A549 (cell line): ENCODE measurements around the gene FBXO24. TPM values are rescaled to one million over a fixed set of nuclear protein-coding genes. Genes with fewer than 3 reads are reported as not detected.

ENCODE experiments used
- ATAC-seq, 2 experiments: fragments of 200-7000 bp in 1 of 2; fragments of >200 bp in 1 of 2; cut with Nextera tagmentation in 1 of 2; cut with Tn5 transposase in 1 of 2; 3 replicates each; pipeline versions ENCODE4 v1.8.0 to v1.9.1; 2018 to 2020; ENCODE audit warnings: mild to moderate bottlenecking in 1 of 2, moderate library complexity in 1 of 2
- CTCF ChIA-PET: fragments of 300-600 bp; sonication (Branson Sonifier 250); formaldehyde crosslinking; extraction: SDS; loops from one replicate; lab custom pipeline; 2021; ENCODE audit warnings: antibody characterized with exemption, inconsistent platforms; lab: Yijun Ruan, JAX
- POLR2A ChIA-PET: fragments of 350-600 bp; formaldehyde crosslinking; extraction: SDS; loops from one replicate; lab custom pipeline; 2021; ENCODE audit warnings: antibody characterized with exemption, inconsistent platforms; lab: Yijun Ruan, JAX
- DNase-seq, 2 experiments: peaks; one replicate each; pipeline versions ENCODE4 v3.0.0 to v3.0.0-alpha.2; 2011 to 2016; ENCODE audit warnings: low read depth in 1 of 2, low spot score in 1 of 2
- FAIRE-seq: peaks from 2 replicates; lab custom pipeline; 2011; peaks lifted over from hg19 to GRCh38; lab: Jason Lieb, UNC
- H3K27ac ChIP-seq, 2 experiments: fragments of >200 bp; sonication (Bioruptor Twin); formaldehyde crosslinking; 3 replicates each; pipeline ENCODE4 v1.5.1; 2016 to 2017
- H3K4me1 ChIP-seq: fragments of >200 bp; sonication (Bioruptor Twin); formaldehyde crosslinking; 3 replicates; pipeline ENCODE4 v1.6.1; 2016
- H3K4me2 ChIP-seq: fragments of >200 bp; sonication (Bioruptor Twin); formaldehyde crosslinking; 3 replicates; pipeline ENCODE4 v1.6.1; 2016
- H3K4me3 ChIP-seq: fragments of >200 bp; sonication (Bioruptor Twin); formaldehyde crosslinking; 3 replicates; pipeline ENCODE4 v1.5.1; 2016
- H3K9me3 ChIP-seq: fragments of >200 bp; sonication (Bioruptor Twin); formaldehyde crosslinking; 3 replicates; pipeline ENCODE4 v1.6.1; 2016
- CHD2 ChIP-seq: fragments of 150-350 bp; IDR thresholded peaks from 2 replicates; pipeline ENCODE4 v1.6.1; 2014; ENCODE audit warnings: low read length; ENCODE audit not compliant: partially characterized antibody
- CHD4 ChIP-seq: fragments of 200-600 bp; sonication (generic); IDR thresholded peaks from 2 replicates; pipeline ENCODE4 v1.6.1; 2016; ENCODE audit warnings: antibody characterized with exemption, mild to moderate bottlenecking, borderline replicate concordance
- EP300 ChIP-seq, 2 experiments: fragments of >200 bp; sonication (Bioruptor Twin); formaldehyde crosslinking; IDR thresholded peaks; 2 replicates in 1 of 2; 3 replicates in 1 of 2; pipeline ENCODE4 v1.6.1; 2016 to 2017
- FOSL2 ChIP-seq, 2 experiments: fragments of 450-650 bp in 1 of 2; fragments of >200 bp in 1 of 2; sonication (Bioruptor Twin) in 1 of 2; formaldehyde crosslinking; IDR thresholded peaks; 2 replicates each; pipeline versions ENCODE4 v1.5.0 to v1.6.1; 2016 to 2020; ENCODE audit warnings: mild to moderate bottlenecking in 1 of 2, moderate library complexity in 1 of 2
- FOXS1 ChIP-seq: fragments of 250-450 bp; sonication (Bioruptor Pico); IDR thresholded peaks from 2 replicates; pipeline ENCODE4 v1.5.0; 2020; ENCODE audit warnings: mild to moderate bottlenecking, moderate library complexity
- GATA3 ChIP-seq: IDR thresholded peaks from 2 replicates; pipeline ENCODE4 v1.6.1; 2012; ENCODE audit warnings: borderline replicate concordance
- HOXA7 ChIP-seq: fragments of 250-450 bp; sonication (Bioruptor Pico); IDR thresholded peaks from 2 replicates; pipeline ENCODE4 v1.5.0; 2020; ENCODE audit warnings: mild to moderate bottlenecking, moderate library complexity
- KDM5A ChIP-seq: fragments of 200-600 bp; sonication (generic); IDR thresholded peaks from 2 replicates; pipeline ENCODE4 v1.6.1; 2016; ENCODE audit warnings: antibody characterized with exemption, mild to moderate bottlenecking
- RAD21 ChIP-seq, 2 experiments: fragments of >200 bp in 1 of 2; sonication (Bioruptor Twin) in 1 of 2; formaldehyde crosslinking in 1 of 2; IDR thresholded peaks in 1 of 2; conservative IDR thresholded peaks in 1 of 2; 2 replicates in 1 of 2; 3 replicates in 1 of 2; pipeline ENCODE4 v1.6.1; 2012 to 2018; ENCODE audit warnings: inconsistent platforms in 1 of 2
- TFCP2L1 ChIP-seq: fragments of 250-450 bp; sonication (Bioruptor Pico); IDR thresholded peaks from 2 replicates; pipeline ENCODE4 v1.5.0; 2021; ENCODE audit warnings: mild to moderate bottlenecking
- ZC3H11A ChIP-seq: fragments of 450-650 bp; IDR thresholded peaks from 2 replicates; pipeline ENCODE4 v1.6.1; 2014; ENCODE audit warnings: antibody characterized with exemption, mild to moderate bottlenecking
- ZFP36 ChIP-seq: fragments of 450-650 bp; IDR thresholded peaks from 2 replicates; pipeline ENCODE4 v1.6.1; 2014; ENCODE audit warnings: borderline replicate concordance; ENCODE audit not compliant: partially characterized antibody
- ZNF302 ChIP-seq: fragments of 250-450 bp; sonication (Bioruptor Pico); IDR thresholded peaks from 2 replicates; pipeline ENCODE4 v1.9.0; 2021; ENCODE audit warnings: inconsistent platforms, mild to moderate bottlenecking, moderate library complexity
- ZSCAN20 ChIP-seq: fragments of 250-450 bp; sonication (Bioruptor Pico); IDR thresholded peaks from 2 replicates; pipeline ENCODE4 v1.8.0; 2022; ENCODE audit warnings: mild to moderate bottlenecking, moderate library complexity
- WGBS: methylation state at CpG from one replicate; pipeline ENCODE4 v1.1.6; 2017; ENCODE audit errors: missing lambda C conversion rate; 5-methylcytosine and 5-hydroxymethylcytosine counted together
- polyA plus RNA-seq, 4 experiments: library from polyadenylated mRNA; depleted of rRNA in 3 of 4; stranded (reverse); fragments of >200 nt; fragmentation: RNase III in 1 of 4; extraction: RNeasy Plus Mini Kit Qiagen cat#74134 plus additional on column Dnase treatment in 1 of 4; gene quantifications; 2 replicates in 3 of 4; 3 replicates in 1 of 4; pipeline ENCODE4 v1.2.3, GENCODE V29; 2011 to 2017
- TF ChIP-seq, protein P1 (sequence below): fragments of >200 bp; sonication (Bioruptor Twin); formaldehyde crosslinking; IDR thresholded peaks from 3 replicates; pipeline ENCODE4 v1.5.1; 2016
- TF ChIP-seq, protein P2 (sequence below): IDR thresholded peaks from 2 replicates; pipeline ENCODE4 v1.6.1; 2012
- TF ChIP-seq, protein P3 (sequence below): fragments of 450-650 bp; IDR thresholded peaks from 2 replicates; pipeline ENCODE4 v1.6.1; 2014; ENCODE audit warnings: antibody characterized with exemption
- TF ChIP-seq, protein P4 (sequence below): fragments of 200-600 bp; sonication (generic); IDR thresholded peaks from 2 replicates; pipeline ENCODE4 v1.6.1; 2016; ENCODE audit warnings: antibody characterized with exemption, mild to moderate bottlenecking, moderate library complexity

FBXO24 gene
- polyA plus RNA-seq, 2 of the 4 experiments (the other 2 are of a cell fraction): 0.19 to 0.52 TPM

DNA sequence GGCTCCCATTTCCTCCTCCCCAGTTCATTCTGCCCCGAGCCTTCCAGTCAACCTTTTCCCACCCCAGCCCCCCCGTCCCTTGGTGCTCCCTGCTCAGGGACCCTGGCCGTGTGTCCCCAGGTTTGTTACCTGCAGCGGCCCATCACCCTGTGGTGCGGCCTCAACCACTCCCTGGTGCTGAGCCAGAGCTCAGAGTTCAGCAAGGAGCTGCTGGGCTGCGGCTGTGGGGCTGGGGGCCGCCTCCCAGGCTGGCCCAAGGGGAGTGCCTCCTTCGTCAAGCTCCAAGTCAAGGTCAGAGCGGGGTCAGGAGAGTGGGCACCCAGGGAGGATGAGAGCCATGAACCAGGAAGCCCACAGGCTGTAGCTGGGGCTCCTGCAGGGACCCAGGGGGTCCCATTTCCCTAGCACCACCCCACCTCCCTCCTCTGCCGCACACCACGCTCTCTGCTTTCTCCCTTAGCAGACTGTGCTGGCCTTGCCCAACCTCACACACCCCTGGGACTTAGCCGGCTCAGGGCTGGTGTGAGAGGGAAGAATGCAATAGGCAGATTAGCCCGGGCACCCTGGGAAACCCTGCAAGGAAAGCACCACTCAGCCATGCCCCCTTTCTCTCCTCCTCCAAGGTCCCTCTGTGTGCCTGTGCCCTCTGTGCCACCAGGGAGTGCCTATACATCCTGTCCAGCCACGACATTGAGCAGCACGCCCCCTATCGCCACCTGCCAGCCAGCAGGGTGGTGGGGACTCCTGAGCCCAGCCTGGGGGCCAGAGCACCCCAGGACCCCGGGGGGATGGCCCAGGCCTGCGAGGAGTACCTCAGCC is 14.0 kb downstream of the FBXO24 start:
- POLR2A ChIA-PET: interaction anchor here (0.5 kb wide), 1 partner anchor 11 kb away, joined by 3 read pairs; no protein-coding TSS in a partner anchor
- no peak for FAIRE-seq

DNA sequence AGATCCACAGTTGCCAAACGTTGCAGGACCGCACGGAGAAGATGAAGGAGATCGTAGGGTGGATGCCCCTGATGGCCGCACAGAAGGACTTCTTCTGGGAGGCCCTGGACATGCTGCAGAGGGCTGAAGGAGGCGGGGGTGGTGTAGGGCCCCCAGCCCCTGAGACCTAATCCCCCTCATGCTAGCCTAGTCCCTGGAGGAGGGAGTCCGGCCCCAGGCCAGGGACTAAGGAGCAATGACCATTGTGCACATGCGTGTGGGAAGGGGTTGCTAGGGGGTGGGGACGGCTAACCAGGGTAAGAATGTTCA is 14.6 kb downstream of the FBXO24 start:
- ATAC-seq (no peak), FAIRE-seq (no peak), DNase-seq (no peak)
- Histone ChIP-seq H3K4me3 (no peak overlapping the region), H3K27ac (no peak overlapping the region), H3K4me1 (0 out of 3 replicates have a peak, but pooled peaks cover 4% of the 10 kb centered on the region), H3K9me3 (no peaks in the 10 kb centered on the region), H3K4me2 (no peak overlapping the region)
- WGBS: 88% methylated on average over 9 of the region's 9 CpGs
- POLR2A ChIA-PET: no interaction called here
- CTCF ChIA-PET: interaction anchor here (1.5 kb wide), 1 partner anchor 41 kb away, joined by 6 read pairs; no protein-coding TSS in a partner anchor
- TF ChIP-seq ZNF302: no peak
- no peak for TF ChIP-seq CHD2
- TF ChIP-seq FOSL2 (IDR thresholded peaks at IDR 0.05): no peak
- no peak for TF ChIP-seq FOSL2 (CRISPR knock-in tag; IDR thresholded peaks at IDR 0.05)

More for the DNA sequence above, 14.0 kb downstream of the FBXO24 start:
- ATAC-seq (0 out of 6 replicates have a peak, but pooled peaks of 1 of the 2 experiments have one; percentile 5), DNase-seq (no peak)
- H3K4me2 ChIP-seq: no peak overlapping the region
- 51% methylated on average over 9 of the region's 18 CpGs for WGBS
- TF ChIP-seq EP300 (IDR thresholded peaks at IDR 0.05) (no peak), RAD21 (conservative IDR thresholded peaks at IDR 0.05 in 1 of 2, IDR thresholded peaks at IDR 0.05 in 1 of 2) (no peak)
- TF ChIP-seq, protein P1, sequence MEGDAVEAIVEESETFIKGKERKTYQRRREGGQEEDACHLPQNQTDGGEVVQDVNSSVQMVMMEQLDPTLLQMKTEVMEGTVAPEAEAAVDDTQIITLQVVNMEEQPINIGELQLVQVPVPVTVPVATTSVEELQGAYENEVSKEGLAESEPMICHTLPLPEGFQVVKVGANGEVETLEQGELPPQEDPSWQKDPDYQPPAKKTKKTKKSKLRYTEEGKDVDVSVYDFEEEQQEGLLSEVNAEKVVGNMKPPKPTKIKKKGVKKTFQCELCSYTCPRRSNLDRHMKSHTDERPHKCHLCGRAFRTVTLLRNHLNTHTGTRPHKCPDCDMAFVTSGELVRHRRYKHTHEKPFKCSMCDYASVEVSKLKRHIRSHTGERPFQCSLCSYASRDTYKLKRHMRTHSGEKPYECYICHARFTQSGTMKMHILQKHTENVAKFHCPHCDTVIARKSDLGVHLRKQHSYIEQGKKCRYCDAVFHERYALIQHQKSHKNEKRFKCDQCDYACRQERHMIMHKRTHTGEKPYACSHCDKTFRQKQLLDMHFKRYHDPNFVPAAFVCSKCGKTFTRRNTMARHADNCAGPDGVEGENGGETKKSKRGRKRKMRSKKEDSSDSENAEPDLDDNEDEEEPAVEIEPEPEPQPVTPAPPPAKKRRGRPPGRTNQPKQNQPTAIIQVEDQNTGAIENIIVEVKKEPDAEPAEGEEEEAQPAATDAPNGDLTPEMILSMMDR: peak; percentile 16; the same call in 1 of the 3 replicates
- no peak overlapping the region for H3K4me3 ChIP-seq
- H3K9me3 ChIP-seq: no peaks in the 10 kb centered on the region
- 0 out of 3 replicates have a peak, but pooled peaks cover 4% of the 10 kb centered on the region for H3K4me1 ChIP-seq
- CTCF ChIA-PET: interaction anchor here (0.7 to 3.2 kb wide), 5 partner anchors 12 to 105 kb away, joined by 3 to 20 read pairs (median 6); partner anchors contain the start of genes FBXO24, LRCH4 and POP7
- no peak overlapping the region for H3K27ac ChIP-seq

DNA sequence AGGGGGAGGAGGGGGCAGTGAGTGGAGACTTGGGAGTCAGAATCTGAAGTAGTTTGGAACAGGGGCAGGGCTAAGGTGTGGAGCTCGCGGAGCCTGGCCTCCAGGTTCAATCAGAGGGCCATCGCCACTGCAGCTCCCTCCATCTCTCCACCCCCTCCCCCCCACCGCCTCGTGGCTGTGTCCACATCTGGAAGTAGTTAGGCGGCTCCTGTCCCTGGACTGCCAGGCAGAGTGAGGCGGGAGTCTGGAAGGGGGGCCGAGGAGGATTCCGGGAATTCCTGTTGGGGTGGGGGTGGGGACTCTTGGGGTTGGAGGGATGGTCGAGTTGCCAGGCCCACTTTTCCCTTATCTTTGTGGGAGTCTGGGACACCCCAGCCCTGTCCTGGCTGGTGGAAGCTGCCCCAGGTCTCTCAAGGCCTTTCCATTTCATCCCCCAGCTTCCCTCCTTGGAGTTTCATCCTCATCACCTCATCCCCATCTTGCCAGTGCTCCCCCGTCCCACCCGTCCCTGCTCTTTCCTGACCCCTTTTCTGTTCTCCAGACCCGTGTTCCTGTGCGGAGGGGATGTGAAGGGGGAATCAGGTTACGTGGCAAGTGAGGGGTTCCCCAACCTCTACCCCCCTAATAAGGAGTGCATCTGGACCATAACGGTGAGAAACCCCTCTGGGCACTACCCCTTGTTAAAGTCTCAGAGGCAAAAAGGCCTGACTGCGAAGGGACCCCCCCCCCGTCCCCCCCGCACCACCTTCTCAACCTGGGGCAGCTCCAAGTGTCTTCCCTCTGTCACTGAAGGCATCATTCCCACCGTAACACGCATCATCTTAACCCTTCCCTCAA is 17.0 kb downstream of the FBXO24 start:
- POLR2A ChIA-PET: interaction anchor here (1.4 to 1.9 kb wide), 2 partner anchors 9 to 17 kb away, joined by 5 to 17 read pairs; partner anchors contain the start of genes FBXO24 and MOSPD3
- TF ChIP-seq ZNF302 (no peak), CHD4 (no peak), ZSCAN20 (no peak), GATA3 (no peak), TFCP2L1 (no peak), ZC3H11A (no peak), FOSL2 (IDR thresholded peaks at IDR 0.05) (no peak), FOSL2 (CRISPR knock-in tag; IDR thresholded peaks at IDR 0.05) (no peak), ZFP36 (no peak), KDM5A (no peak), HOXA7 (CRISPR knock-in tag) (no peak), FOXS1 (no peak)
- TF ChIP-seq, protein P2, sequence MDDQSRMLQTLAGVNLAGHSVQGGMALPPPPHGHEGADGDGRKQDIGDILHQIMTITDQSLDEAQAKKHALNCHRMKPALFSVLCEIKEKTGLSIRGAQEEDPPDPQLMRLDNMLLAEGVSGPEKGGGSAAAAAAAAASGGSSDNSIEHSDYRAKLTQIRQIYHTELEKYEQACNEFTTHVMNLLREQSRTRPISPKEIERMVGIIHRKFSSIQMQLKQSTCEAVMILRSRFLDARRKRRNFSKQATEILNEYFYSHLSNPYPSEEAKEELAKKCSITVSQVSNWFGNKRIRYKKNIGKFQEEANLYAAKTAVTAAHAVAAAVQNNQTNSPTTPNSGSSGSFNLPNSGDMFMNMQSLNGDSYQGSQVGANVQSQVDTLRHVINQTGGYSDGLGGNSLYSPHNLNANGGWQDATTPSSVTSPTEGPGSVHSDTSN: no peak
- TF ChIP-seq, protein P3, sequence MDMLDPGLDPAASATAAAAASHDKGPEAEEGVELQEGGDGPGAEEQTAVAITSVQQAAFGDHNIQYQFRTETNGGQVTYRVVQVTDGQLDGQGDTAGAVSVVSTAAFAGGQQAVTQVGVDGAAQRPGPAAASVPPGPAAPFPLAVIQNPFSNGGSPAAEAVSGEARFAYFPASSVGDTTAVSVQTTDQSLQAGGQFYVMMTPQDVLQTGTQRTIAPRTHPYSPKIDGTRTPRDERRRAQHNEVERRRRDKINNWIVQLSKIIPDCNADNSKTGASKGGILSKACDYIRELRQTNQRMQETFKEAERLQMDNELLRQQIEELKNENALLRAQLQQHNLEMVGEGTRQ: no peak
- TF ChIP-seq, protein P4, sequence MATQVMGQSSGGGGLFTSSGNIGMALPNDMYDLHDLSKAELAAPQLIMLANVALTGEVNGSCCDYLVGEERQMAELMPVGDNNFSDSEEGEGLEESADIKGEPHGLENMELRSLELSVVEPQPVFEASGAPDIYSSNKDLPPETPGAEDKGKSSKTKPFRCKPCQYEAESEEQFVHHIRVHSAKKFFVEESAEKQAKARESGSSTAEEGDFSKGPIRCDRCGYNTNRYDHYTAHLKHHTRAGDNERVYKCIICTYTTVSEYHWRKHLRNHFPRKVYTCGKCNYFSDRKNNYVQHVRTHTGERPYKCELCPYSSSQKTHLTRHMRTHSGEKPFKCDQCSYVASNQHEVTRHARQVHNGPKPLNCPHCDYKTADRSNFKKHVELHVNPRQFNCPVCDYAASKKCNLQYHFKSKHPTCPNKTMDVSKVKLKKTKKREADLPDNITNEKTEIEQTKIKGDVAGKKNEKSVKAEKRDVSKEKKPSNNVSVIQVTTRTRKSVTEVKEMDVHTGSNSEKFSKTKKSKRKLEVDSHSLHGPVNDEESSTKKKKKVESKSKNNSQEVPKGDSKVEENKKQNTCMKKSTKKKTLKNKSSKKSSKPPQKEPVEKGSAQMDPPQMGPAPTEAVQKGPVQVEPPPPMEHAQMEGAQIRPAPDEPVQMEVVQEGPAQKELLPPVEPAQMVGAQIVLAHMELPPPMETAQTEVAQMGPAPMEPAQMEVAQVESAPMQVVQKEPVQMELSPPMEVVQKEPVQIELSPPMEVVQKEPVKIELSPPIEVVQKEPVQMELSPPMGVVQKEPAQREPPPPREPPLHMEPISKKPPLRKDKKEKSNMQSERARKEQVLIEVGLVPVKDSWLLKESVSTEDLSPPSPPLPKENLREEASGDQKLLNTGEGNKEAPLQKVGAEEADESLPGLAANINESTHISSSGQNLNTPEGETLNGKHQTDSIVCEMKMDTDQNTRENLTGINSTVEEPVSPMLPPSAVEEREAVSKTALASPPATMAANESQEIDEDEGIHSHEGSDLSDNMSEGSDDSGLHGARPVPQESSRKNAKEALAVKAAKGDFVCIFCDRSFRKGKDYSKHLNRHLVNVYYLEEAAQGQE: no peak

More for the DNA sequence above, 17.0 kb downstream of the FBXO24 start:
- H3K9me3 ChIP-seq: no peaks in the 10 kb centered on the region
- DNase-seq: no peak
- H3K4me2 ChIP-seq: peak overlapping the region; percentile 100; the same call in 2 of the 3 replicates
- 75% methylated on average over 21 of the region's 21 CpGs for WGBS
- ATAC-seq: no peak
- no peak overlapping the region for H3K4me3 ChIP-seq
- CTCF ChIA-PET: interaction anchor here (0.8 to 4.3 kb wide), 12 partner anchors 10 to 152 kb away, joined by 3 to 16 read pairs (median 4); no protein-coding TSS in a partner anchor
- FAIRE-seq: no peak
- peak overlapping the region in 1 of 2 experiments; percentile 86; a peak in 2 of 6 replicates for H3K27ac ChIP-seq
- H3K4me1 ChIP-seq: 0 out of 3 replicates have a peak, but pooled peaks cover 8% of the 10 kb centered on the region
